ENCODE measurements around the gene LYPD5. TPM values are rescaled to one million over a fixed set of nuclear protein-coding genes. Genes with fewer than 3 reads are reported as not detected.
"Not testable (repeated sequence)": the region's sequence is repeated elsewhere in the genome, so short reads cannot be mapped to it uniquely, and the experiment has no call there.

The LYPD5 gene
- total RNA-seq, 1 donor from 2014 or later = not detected

- H3K9ac ChIP-seq (ENCODE audit: low read length) = no peak overlapping the region
- TF ChIP-seq CTCF (IDR thresholded peaks at IDR 0.05; ENCODE audit: insufficient read depth, low read depth, low read length) (no peak), EZH2 (IDR thresholded peaks at IDR 0.05; ENCODE audit: insufficient read depth, low read length) (no peak)
- peak overlapping the region; percentile 84 for H3K4me2 ChIP-seq (ENCODE audit: low read length)
- Mint-ChIP-seq H3K4me1 (ENCODE audit: low read depth, unreplicated experiment) (peaks cover 2% of the 10 kb centered on the region), H3K4me3 (ENCODE audit: unreplicated experiment) (no peak overlapping the region), H3K27me3 (ENCODE audit: low read depth, unreplicated experiment) (peaks cover 22% of the 10 kb centered on the region), H3K27ac (ENCODE audit: unreplicated experiment) (no peak overlapping the region), H3K9me3 (ENCODE audit: unreplicated experiment) (peaks cover 17% of the 10 kb centered on the region), H3K36me3 (ENCODE audit: low read depth, unreplicated experiment) (peaks cover 3% of the 10 kb centered on the region)
- H3K36me3 ChIP-seq (ENCODE audit: insufficient read depth, low read length) = no peaks in the 10 kb centered on the region
- no peak overlapping the region for H3K27ac ChIP-seq (ENCODE audit: low read depth, low read length)
- H3K27me3 ChIP-seq (ENCODE audit: insufficient read depth, low read length) = peaks cover 3% of the 10 kb centered on the region
- H3K4me3 ChIP-seq (ENCODE audit: insufficient read depth, low read depth, low read length) = peak overlapping the region; percentile 61
- no peaks in the 10 kb centered on the region for H4K20me1 ChIP-seq (ENCODE audit: insufficient read depth, low read length)
- H3K79me2 ChIP-seq (ENCODE audit: insufficient read depth, low read length) = no peaks in the 10 kb centered on the region
- H2AFZ ChIP-seq (ENCODE audit: low read depth, low read length) = peak overlapping the region; percentile 98
- DNase-seq (ENCODE audit: low read depth) (no peak), FAIRE-seq (no peak)
- peaks cover 8% of the 10 kb centered on the region for H3K4me1 ChIP-seq (ENCODE audit: insufficient read depth, low read length)
- H3K9me3 ChIP-seq (ENCODE audit: insufficient read depth, low read depth, low read length) = peaks cover 5% of the 10 kb centered on the region
Observed at GRCh38 chr19:43820884-43821215, 18.6 kb upstream of the LYPD5 start.

- Histone ChIP-seq H3K79me2 (ENCODE audit: insufficient read depth, low read length) (no peaks in the 10 kb centered on the region), H2AFZ (ENCODE audit: low read depth, low read length) (peak overlapping the region; percentile 98), H3K4me3 (ENCODE audit: insufficient read depth, low read depth, low read length) (peak overlapping the region; percentile 61), H3K27ac (ENCODE audit: low read depth, low read length) (no peak overlapping the region), H4K20me1 (ENCODE audit: insufficient read depth, low read length) (no peaks in the 10 kb centered on the region), H3K27me3 (ENCODE audit: insufficient read depth, low read length) (peaks cover 3% of the 10 kb centered on the region), H3K36me3 (ENCODE audit: insufficient read depth, low read length) (no peaks in the 10 kb centered on the region), H3K4me2 (ENCODE audit: low read length) (peak overlapping the region; percentile 84), H3K9ac (ENCODE audit: low read length) (no peak overlapping the region), H3K4me1 (ENCODE audit: insufficient read depth, low read length) (peaks cover 8% of the 10 kb centered on the region), H3K9me3 (ENCODE audit: insufficient read depth, low read depth, low read length) (peaks cover 5% of the 10 kb centered on the region)
- DNase-seq (ENCODE audit: low read depth) (peak; percentile 35), FAIRE-seq (no peak)
- Mint-ChIP-seq H3K36me3 (ENCODE audit: low read depth, unreplicated experiment) (peaks cover 3% of the 10 kb centered on the region), H3K27me3 (ENCODE audit: low read depth, unreplicated experiment) (peaks cover 23% of the 10 kb centered on the region), H3K4me3 (ENCODE audit: unreplicated experiment) (no peak overlapping the region), H3K27ac (ENCODE audit: unreplicated experiment) (no peak overlapping the region), H3K9me3 (ENCODE audit: unreplicated experiment) (peaks cover 16% of the 10 kb centered on the region), H3K4me1 (ENCODE audit: low read depth, unreplicated experiment) (peaks cover 2% of the 10 kb centered on the region)
- TF ChIP-seq CTCF (IDR thresholded peaks at IDR 0.05; ENCODE audit: insufficient read depth, low read depth, low read length) = no peak
- no peak for TF ChIP-seq EZH2 (IDR thresholded peaks at IDR 0.05; ENCODE audit: insufficient read depth, low read length)
Observed at GRCh38 chr19:43820098-43820883, 18.0 kb upstream of the LYPD5 start.

- Mint-ChIP-seq H3K4me3 (ENCODE audit: unreplicated experiment) (no peak overlapping the region), H3K27me3 (ENCODE audit: low read depth, unreplicated experiment) (peaks cover 22% of the 10 kb centered on the region), H3K4me1 (ENCODE audit: low read depth, unreplicated experiment) (peaks cover 2% of the 10 kb centered on the region), H3K36me3 (ENCODE audit: low read depth, unreplicated experiment) (peaks cover 3% of the 10 kb centered on the region), H3K27ac (ENCODE audit: unreplicated experiment) (no peak overlapping the region), H3K9me3 (ENCODE audit: unreplicated experiment) (peaks cover 10% of the 10 kb centered on the region)
- peaks cover 8% of the 10 kb centered on the region for H3K4me1 ChIP-seq (ENCODE audit: insufficient read depth, low read length)
- H3K27ac ChIP-seq (ENCODE audit: low read depth, low read length) = no peak overlapping the region
- no peak overlapping the region for H2AFZ ChIP-seq (ENCODE audit: low read depth, low read length)
- TF ChIP-seq EZH2 (IDR thresholded peaks at IDR 0.05; ENCODE audit: insufficient read depth, low read length) = no peak
- no peaks in the 10 kb centered on the region for H3K36me3 ChIP-seq (ENCODE audit: insufficient read depth, low read length)
- no peak for FAIRE-seq
- no peak overlapping the region for H3K4me3 ChIP-seq (ENCODE audit: insufficient read depth, low read depth, low read length)
- H3K9me3 ChIP-seq (ENCODE audit: insufficient read depth, low read depth, low read length) = peaks cover 5% of the 10 kb centered on the region
- no peak for DNase-seq (ENCODE audit: low read depth)
- no peak overlapping the region for H3K4me2 ChIP-seq (ENCODE audit: low read length)
- H3K9ac ChIP-seq (ENCODE audit: low read length) = no peak overlapping the region
- H3K79me2 ChIP-seq (ENCODE audit: insufficient read depth, low read length) = no peaks in the 10 kb centered on the region
- H4K20me1 ChIP-seq (ENCODE audit: insufficient read depth, low read length) = no peaks in the 10 kb centered on the region
- H3K27me3 ChIP-seq (ENCODE audit: insufficient read depth, low read length) = peaks cover 3% of the 10 kb centered on the region
Observed at GRCh38 chr19:43818500-43818899, 16.3 kb upstream of the LYPD5 start.

- not testable (repeated sequence) for H2AFZ ChIP-seq (ENCODE audit: low read depth, low read length); H3K79me2 ChIP-seq (ENCODE audit: insufficient read depth, low read length); H3K4me2 ChIP-seq (ENCODE audit: low read length); FAIRE-seq; H3K4me1 ChIP-seq (ENCODE audit: insufficient read depth, low read length); H4K20me1 ChIP-seq (ENCODE audit: insufficient read depth, low read length); H3K9ac ChIP-seq (ENCODE audit: low read length); H3K27ac ChIP-seq (ENCODE audit: low read depth, low read length); H3K4me3 Mint-ChIP-seq (ENCODE audit: unreplicated experiment); H3K4me3 ChIP-seq (ENCODE audit: insufficient read depth, low read depth, low read length); H3K4me1 Mint-ChIP-seq (ENCODE audit: low read depth, unreplicated experiment); H3K36me3 ChIP-seq (ENCODE audit: insufficient read depth, low read length); H3K36me3 Mint-ChIP-seq (ENCODE audit: low read depth, unreplicated experiment); H3K27me3 ChIP-seq (ENCODE audit: insufficient read depth, low read length); H3K9me3 ChIP-seq (ENCODE audit: insufficient read depth, low read depth, low read length)
- Mint-ChIP-seq H3K9me3 (ENCODE audit: unreplicated experiment) (peaks cover 10% of the 10 kb centered on the region), H3K27ac (ENCODE audit: unreplicated experiment) (peak overlapping the region; percentile 16), H3K27me3 (ENCODE audit: low read depth, unreplicated experiment) (peaks cover 32% of the 10 kb centered on the region)
- peak; percentile 14 for DNase-seq (ENCODE audit: low read depth)
Observed at GRCh38 chr19:43817454-43817853, 15.2 kb upstream of the LYPD5 start.

Measured in astrocyte (in vitro differentiated cells and primary cell).